ENCODE measurements around the gene ERGIC1. TPM values are rescaled to one million over a fixed set of nuclear protein-coding genes. Genes with fewer than 3 reads are reported as not detected.

The ERGIC1 gene
- polyA plus RNA-seq, 1 donor from 2014 or later, result 59.1 TPM

- Histone ChIP-seq H3K9me2 (ENCODE audit: insufficient read depth, low read length) (no peaks in the 10 kb centered on the region), H3K9me3 (ENCODE audit: low read length) (no peaks in the 10 kb centered on the region), H4K20me1 (ENCODE audit: insufficient read depth) (no peaks in the 10 kb centered on the region), H3F3A (ENCODE audit: insufficient read depth, low read length, poor library complexity, severe bottlenecking) (no peaks in the 10 kb centered on the region), H2AFZ (ENCODE audit: low read depth, low read length) (peak overlapping the region; percentile 96), H3K36me3 (ENCODE audit: insufficient read depth, low read length) (no peaks in the 10 kb centered on the region), H3K79me2 (replicated peaks; ENCODE audit: insufficient read depth, low read length) (peaks cover 35% of the 10 kb centered on the region), H3K4me2 (ENCODE audit: low read length) (peak overlapping the region; percentile 58), H3K27me3 (ENCODE audit: insufficient read depth, low read depth, low read length) (no peaks in the 10 kb centered on the region), H3K27ac (ENCODE audit: low read length) (peak overlapping the region; percentile 91), H3K9ac (ENCODE audit: low read length) (peak overlapping the region; percentile 98), H3K4me3 (ENCODE audit: low read length) (peak overlapping the region; percentile 99)
- TF ChIP-seq TAF1 (IDR thresholded peaks at IDR 0.05; ENCODE audit: low read depth) (no peak), RAD21 (conservative IDR thresholded peaks at IDR 0.05) (peak; percentile 42), CTCF (IDR thresholded peaks at IDR 0.05; ENCODE audit: poor library complexity, severe bottlenecking) (peak; percentile 54), POLR2AphosphoS5 (IDR thresholded peaks at IDR 0.05) (peak; percentile 28), MXI1 (conservative IDR thresholded peaks at IDR 0.05; ENCODE audit: poor library complexity, severe bottlenecking) (no peak), EP300 (conservative IDR thresholded peaks at IDR 0.05; ENCODE audit: poor library complexity, severe bottlenecking) (no peak), SMC3 (conservative IDR thresholded peaks at IDR 0.05; ENCODE audit: poor library complexity) (peak; percentile 55)
- TF ChIP-seq, protein P1, sequence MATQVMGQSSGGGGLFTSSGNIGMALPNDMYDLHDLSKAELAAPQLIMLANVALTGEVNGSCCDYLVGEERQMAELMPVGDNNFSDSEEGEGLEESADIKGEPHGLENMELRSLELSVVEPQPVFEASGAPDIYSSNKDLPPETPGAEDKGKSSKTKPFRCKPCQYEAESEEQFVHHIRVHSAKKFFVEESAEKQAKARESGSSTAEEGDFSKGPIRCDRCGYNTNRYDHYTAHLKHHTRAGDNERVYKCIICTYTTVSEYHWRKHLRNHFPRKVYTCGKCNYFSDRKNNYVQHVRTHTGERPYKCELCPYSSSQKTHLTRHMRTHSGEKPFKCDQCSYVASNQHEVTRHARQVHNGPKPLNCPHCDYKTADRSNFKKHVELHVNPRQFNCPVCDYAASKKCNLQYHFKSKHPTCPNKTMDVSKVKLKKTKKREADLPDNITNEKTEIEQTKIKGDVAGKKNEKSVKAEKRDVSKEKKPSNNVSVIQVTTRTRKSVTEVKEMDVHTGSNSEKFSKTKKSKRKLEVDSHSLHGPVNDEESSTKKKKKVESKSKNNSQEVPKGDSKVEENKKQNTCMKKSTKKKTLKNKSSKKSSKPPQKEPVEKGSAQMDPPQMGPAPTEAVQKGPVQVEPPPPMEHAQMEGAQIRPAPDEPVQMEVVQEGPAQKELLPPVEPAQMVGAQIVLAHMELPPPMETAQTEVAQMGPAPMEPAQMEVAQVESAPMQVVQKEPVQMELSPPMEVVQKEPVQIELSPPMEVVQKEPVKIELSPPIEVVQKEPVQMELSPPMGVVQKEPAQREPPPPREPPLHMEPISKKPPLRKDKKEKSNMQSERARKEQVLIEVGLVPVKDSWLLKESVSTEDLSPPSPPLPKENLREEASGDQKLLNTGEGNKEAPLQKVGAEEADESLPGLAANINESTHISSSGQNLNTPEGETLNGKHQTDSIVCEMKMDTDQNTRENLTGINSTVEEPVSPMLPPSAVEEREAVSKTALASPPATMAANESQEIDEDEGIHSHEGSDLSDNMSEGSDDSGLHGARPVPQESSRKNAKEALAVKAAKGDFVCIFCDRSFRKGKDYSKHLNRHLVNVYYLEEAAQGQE (IDR thresholded peaks at IDR 0.05; ENCODE audit: borderline replicate concordance), result no peak
Measured at GRCh38 chr5:172984244-172984953, 150.3 kb downstream of the ERGIC1 start.

- H3K27ac ChIP-seq (ENCODE audit: low read length), result no peak overlapping the region
- H3K4me3 ChIP-seq (ENCODE audit: low read length), result peak overlapping the region; percentile 99
- H2AFZ ChIP-seq (ENCODE audit: low read depth, low read length), result no peak overlapping the region
- no peak for TF ChIP-seq POLR2AphosphoS5 (IDR thresholded peaks at IDR 0.05)
- TF ChIP-seq RAD21 (conservative IDR thresholded peaks at IDR 0.05), result no peak
- TF ChIP-seq EP300 (conservative IDR thresholded peaks at IDR 0.05; ENCODE audit: poor library complexity, severe bottlenecking), result no peak
- no peak for TF ChIP-seq SMC3 (conservative IDR thresholded peaks at IDR 0.05; ENCODE audit: poor library complexity)
- TF ChIP-seq, protein P1 (IDR thresholded peaks at IDR 0.05; ENCODE audit: borderline replicate concordance), result no peak
- TF ChIP-seq CTCF (IDR thresholded peaks at IDR 0.05; ENCODE audit: poor library complexity, severe bottlenecking), result no peak
- no peak for TF ChIP-seq EZH2 (IDR thresholded peaks at IDR 0.05; ENCODE audit: borderline replicate concordance, insufficient read depth, low read length, poor library complexity, severe bottlenecking)
- TF ChIP-seq TAF1 (IDR thresholded peaks at IDR 0.05; ENCODE audit: low read depth), result no peak
- peaks cover 40% of the 10 kb centered on the region for H3K79me2 ChIP-seq (replicated peaks; ENCODE audit: insufficient read depth, low read length)
- peak overlapping the region; percentile 76 for H3K4me2 ChIP-seq (ENCODE audit: low read length)
- H3K36me3 ChIP-seq (ENCODE audit: insufficient read depth, low read length), result no peaks in the 10 kb centered on the region
- H3F3A ChIP-seq (ENCODE audit: insufficient read depth, low read length, poor library complexity, severe bottlenecking), result no peaks in the 10 kb centered on the region
- H3K27me3 ChIP-seq (ENCODE audit: insufficient read depth, low read depth, low read length), result no peaks in the 10 kb centered on the region
- no peaks in the 10 kb centered on the region for H3K9me3 ChIP-seq (ENCODE audit: low read length)
- no peak overlapping the region for H3K9ac ChIP-seq (ENCODE audit: low read length)
- no peaks in the 10 kb centered on the region for H3K9me2 ChIP-seq (ENCODE audit: insufficient read depth, low read length)
- no peaks in the 10 kb centered on the region for H4K20me1 ChIP-seq (ENCODE audit: insufficient read depth)
Measured at GRCh38 chr5:172985596-172985995, 151.5 kb downstream of the ERGIC1 start.
